Activated CD8-positive, alpha-beta T cell treated with anti-CD3 and anti-CD28 coated beads, Interleukin-2, amount 10 ng/mL, durations not matched to agents 7 days and 5 days (primary cell): ENCODE data around the gene WDR4. TPM values are rescaled to one million over a fixed set of nuclear protein-coding genes. Genes with fewer than 3 reads are reported as not detected.
A peak's percentile ranks its signal among the peaks of the same experiment; 100 is the strongest.
"Not testable (repeated sequence)": the region's sequence is repeated elsewhere in the genome, so short reads cannot be mapped to it uniquely, and the experiment has no call there.

Experiments used
- ATAC-seq: fragments of 150-1000 bp; cut with Tn5 transposase; one replicate; pipeline ENCODE4 v1.10.0; 2021; ENCODE audit warnings: moderate library complexity
- CTCF ChIA-PET: fragments of 350-600 bp; sonication (Branson Sonifier 250); formaldehyde crosslinking; loops from one replicate; lab custom pipeline; 2021; ENCODE audit warnings: antibody characterized with exemption; lab: Charles Lee
- POLR2A ChIA-PET: fragments of 350-600 bp; sonication (Branson Sonifier 250); formaldehyde crosslinking; loops from one replicate; lab custom pipeline; 2021; ENCODE audit warnings: antibody characterized with exemption; lab: Charles Lee
- DNase-seq: peaks from one replicate; pipeline ENCODE4 v3.0.0-alpha.2; 2020
- H3K27ac Mint-ChIP-seq: one replicate; pipeline ENCODE4 v1.8.0; 2021; ENCODE audit warnings: mild to moderate bottlenecking, mixed read lengths
- H3K27me3 Mint-ChIP-seq: one replicate; pipeline ENCODE4 v1.8.0; 2021; ENCODE audit warnings: low read depth, mixed read lengths
- H3K36me3 Mint-ChIP-seq: one replicate; pipeline ENCODE4 v1.8.0; 2021; ENCODE audit warnings: low read depth, mixed read lengths
- H3K4me1 Mint-ChIP-seq: one replicate; pipeline ENCODE4 v1.8.0; 2021; ENCODE audit warnings: low read depth, mixed read lengths
- H3K4me3 Mint-ChIP-seq: one replicate; pipeline ENCODE4 v1.8.0; 2021; ENCODE audit warnings: mild to moderate bottlenecking, mixed read lengths
- H3K9me3 Mint-ChIP-seq: one replicate; pipeline ENCODE4 v1.8.0; 2022; ENCODE audit warnings: mixed read lengths; ENCODE audit not compliant: insufficient read depth
- total RNA-seq, 2 experiments: library from RNA; stranded (reverse); gene quantifications; one replicate each; pipeline ENCODE4 v1.2.3, GENCODE V29; 2021

Gene WDR4
- total RNA-seq, 2 experiments from 2014 or later: 35.6 to 40.9 TPM

DNA sequence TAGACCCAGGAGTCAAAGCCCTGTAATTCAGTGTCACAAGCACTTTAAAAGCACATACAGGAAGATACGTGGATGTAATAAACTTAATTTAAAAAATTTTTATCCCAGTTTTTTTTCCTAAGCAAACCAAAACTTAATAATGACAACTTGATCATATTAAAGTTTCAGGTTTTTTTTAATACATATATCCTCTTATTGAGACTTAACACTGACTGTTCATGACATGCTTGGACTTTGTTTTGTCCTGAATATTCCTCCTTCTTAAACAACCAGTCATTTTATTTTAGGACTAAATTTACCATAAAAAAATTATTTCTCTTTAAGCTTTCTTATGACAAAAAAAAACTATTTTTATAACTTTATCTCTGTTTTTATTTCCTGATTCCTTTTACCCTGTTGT is 64.1 kb downstream of the WDR4 start:
- ChIA-PET POLR2A (no interaction called here), CTCF (interaction anchor here (1.6 to 3.2 kb wide), 2 partner anchors 161 to 222 kb away, joined by 4 to 15 read pairs; no protein-coding TSS in a partner anchor)
- peaks cover 9% of the 10 kb centered on the region for H3K9me3 Mint-ChIP-seq
- no peak overlapping the region for H3K27ac Mint-ChIP-seq
- H3K27me3 Mint-ChIP-seq: peaks cover 5% of the 10 kb centered on the region
- no peak overlapping the region for H3K4me3 Mint-ChIP-seq
- peaks cover 9% of the 10 kb centered on the region for H3K36me3 Mint-ChIP-seq
- ATAC-seq: no peak
- no peaks in the 10 kb centered on the region for H3K4me1 Mint-ChIP-seq
- no peak for DNase-seq

DNA sequence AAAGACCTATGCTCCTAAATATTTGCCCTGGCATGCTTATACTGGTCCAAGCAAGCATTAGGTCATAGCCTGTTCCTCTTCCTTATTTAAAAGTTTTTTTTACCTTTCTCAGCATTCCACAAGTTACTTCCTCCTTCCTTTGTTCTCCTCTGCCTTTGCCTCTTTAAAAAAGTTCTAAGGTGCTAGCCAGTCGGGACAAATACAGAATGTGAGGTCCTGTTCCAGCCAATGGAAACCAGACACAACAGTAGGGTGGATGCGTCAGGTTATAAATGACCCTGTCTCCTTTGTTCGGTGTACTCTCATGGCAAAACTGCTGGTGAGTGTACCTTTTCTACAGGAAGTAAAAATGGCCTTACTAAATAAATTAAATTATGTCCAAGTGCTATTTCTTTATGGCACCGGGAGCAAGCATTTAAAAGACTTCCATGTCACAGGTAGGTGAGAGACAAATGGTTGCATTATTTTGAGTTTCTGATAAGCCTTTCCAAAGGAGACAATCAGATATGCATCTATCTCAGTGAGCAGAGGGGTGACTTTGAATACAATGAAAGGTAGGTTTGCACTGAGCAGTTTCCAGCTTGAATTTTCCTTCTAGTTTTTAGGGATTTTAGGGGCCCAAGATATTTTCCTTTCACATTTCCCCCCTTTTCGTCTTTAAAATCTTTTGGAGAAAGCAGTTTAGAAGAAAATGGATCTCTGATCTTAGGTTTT is 66.7 kb downstream of the WDR4 start:
- H3K27me3 Mint-ChIP-seq, POLR2A ChIA-PET, H3K4me1 Mint-ChIP-seq, DNase-seq, H3K27ac Mint-ChIP-seq, ATAC-seq, H3K36me3 Mint-ChIP-seq, H3K9me3 Mint-ChIP-seq, H3K4me3 Mint-ChIP-seq: not testable (repeated sequence)
- CTCF ChIA-PET: interaction anchor here (1.2 to 3.2 kb wide), 2 partner anchors 220 to 222 kb away, joined by 3 to 15 read pairs; no protein-coding TSS in a partner anchor

DNA sequence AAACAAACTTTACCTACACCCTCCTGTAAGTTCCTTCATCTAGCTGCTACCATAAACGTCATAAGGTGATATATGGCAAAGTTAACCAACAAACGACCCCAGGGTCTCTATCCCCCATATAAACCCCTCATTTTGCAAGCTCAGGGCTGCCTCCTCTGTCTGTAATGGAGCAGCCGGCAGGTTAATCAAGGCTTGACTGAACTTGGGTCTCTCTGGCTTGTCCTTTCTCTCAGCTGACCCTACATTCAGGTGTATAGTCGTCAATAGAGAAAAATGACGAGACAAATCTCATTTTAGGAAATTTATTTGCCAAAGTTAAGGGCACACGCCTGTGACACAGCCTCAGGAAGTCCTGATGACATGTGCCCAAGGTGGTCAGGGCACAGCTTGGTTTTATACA is 67.4 kb downstream of the WDR4 start:
- Mint-ChIP-seq H3K27me3 (peaks cover 8% of the 10 kb centered on the region), H3K9me3 (peaks cover 9% of the 10 kb centered on the region), H3K4me1 (no peaks in the 10 kb centered on the region), H3K36me3 (peaks cover 6% of the 10 kb centered on the region), H3K4me3 (no peak overlapping the region), H3K27ac (no peak overlapping the region)
- DNase-seq (no peak), ATAC-seq (no peak)
- ChIA-PET CTCF (no interaction called here), POLR2A (no interaction called here)

DNA sequence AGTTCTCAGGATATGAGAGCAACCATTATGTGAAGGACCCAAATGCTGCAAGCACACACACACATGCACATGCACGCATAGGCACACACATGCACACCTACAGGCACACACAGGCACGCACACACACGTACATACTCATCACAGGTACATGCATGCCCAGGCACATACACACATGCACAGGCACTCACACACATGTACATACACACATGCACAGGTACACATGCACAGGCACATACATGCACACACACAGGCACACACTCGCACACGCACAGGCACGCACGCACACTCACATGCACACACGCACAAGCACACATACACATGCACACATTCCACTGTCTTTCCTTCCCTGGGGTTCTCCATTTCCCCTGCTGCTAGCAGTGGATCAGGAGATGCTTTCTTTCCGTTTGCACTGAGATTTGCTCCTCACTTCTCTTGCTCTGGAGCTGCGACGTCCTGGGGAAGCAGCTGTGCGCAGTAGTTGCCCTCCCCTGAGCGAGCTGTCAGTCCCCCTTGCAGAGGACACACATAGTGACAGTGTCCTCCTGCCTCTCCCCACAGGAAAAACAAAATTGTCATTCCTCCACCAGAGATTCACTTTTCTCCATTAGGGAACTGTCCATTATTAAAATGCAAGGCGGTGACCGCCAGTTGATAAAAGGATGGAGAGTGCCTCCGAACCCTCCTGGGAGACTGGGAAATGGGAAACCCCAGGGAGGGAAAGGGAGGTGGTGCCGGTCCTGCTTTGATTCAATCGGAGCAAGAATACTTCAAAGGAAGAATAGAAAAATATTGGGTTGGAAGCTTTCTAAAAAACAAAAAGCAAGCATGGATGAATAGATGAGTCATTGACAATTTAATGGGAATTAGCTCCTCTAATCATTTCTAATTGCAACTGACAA is 69.5 kb downstream of the WDR4 start:
- no peaks in the 10 kb centered on the region for H3K36me3 Mint-ChIP-seq
- peaks cover under 1% of the 10 kb centered on the region for H3K9me3 Mint-ChIP-seq
- ATAC-seq (no peak), DNase-seq (no peak)
- H3K4me1 Mint-ChIP-seq: no peaks in the 10 kb centered on the region
- H3K27ac Mint-ChIP-seq: no peak overlapping the region
- ChIA-PET CTCF (no interaction called here), POLR2A (no interaction called here)
- H3K4me3 Mint-ChIP-seq: no peak overlapping the region
- H3K27me3 Mint-ChIP-seq: peaks cover 23% of the 10 kb centered on the region

DNA sequence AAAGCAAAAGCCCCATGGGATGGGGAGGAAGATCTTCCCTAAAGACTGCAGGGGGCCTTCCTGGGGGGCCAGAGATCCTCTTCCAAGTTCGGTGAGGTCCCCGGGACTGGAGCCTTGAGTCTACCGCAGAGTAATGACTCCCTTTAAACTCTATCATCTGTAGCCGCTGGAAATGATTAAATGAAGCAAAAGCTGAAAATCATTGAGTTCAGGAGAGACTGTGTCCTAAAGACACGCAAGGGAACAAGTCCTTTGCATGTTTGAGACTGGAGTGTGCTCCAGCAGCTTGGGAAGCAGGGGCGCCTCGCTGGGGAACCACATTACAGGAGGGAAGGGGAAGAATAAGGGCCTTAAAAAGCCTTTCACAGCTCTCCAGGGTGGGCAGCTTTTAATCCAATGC is 70.2 kb downstream of the WDR4 start:
- Mint-ChIP-seq H3K27ac (no peak overlapping the region), H3K27me3 (peaks cover 24% of the 10 kb centered on the region), H3K9me3 (no peaks in the 10 kb centered on the region), H3K4me3 (no peak overlapping the region), H3K36me3 (no peaks in the 10 kb centered on the region), H3K4me1 (no peaks in the 10 kb centered on the region)
- CTCF ChIA-PET: no interaction called here
- POLR2A ChIA-PET: no interaction called here
- ATAC-seq: no peak
- DNase-seq: no peak

DNA sequence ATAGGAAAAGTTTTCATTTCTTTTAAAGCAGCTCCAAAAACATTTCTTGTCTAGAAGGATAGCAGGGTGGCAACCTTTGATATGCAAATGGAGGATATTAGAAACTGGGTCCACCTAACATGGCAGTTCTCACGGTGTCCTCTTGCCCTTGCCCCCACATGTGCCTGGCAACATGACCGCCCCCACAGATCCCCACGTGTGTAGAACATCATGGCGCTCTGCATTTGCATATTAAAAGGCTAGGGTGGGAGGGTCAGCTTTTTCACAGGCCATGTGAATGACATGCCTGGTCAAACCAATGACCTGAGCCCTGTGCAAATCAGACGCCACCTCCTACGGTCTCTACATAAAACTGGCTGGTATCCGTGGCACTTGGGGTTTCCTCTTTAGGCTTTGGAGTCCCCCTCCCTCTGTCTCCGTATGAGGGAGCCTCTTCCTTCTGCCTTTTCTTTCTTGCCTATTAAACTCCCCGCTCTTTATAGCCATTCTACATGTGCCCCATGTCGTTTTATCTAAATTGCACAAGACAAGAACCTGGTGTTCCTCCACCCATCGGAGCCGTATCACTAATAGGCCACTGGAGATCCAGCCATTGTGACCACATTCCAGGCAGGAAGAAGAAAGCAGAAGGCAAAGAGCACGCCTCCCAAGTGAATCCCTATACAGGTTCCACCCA is 71.3 kb downstream of the WDR4 start:
- no peak for DNase-seq
- no peaks in the 10 kb centered on the region for H3K4me1 Mint-ChIP-seq
- ChIA-PET POLR2A (no interaction called here), CTCF (interaction anchor here (1.5 kb wide), 1 partner anchor 215 kb away, joined by 6 read pairs; no protein-coding TSS in a partner anchor)
- H3K27me3 Mint-ChIP-seq: peaks cover 23% of the 10 kb centered on the region
- no peak overlapping the region for H3K4me3 Mint-ChIP-seq
- ATAC-seq: no peak
- no peaks in the 10 kb centered on the region for H3K9me3 Mint-ChIP-seq
- H3K27ac Mint-ChIP-seq: no peak overlapping the region
- H3K36me3 Mint-ChIP-seq: no peaks in the 10 kb centered on the region

DNA sequence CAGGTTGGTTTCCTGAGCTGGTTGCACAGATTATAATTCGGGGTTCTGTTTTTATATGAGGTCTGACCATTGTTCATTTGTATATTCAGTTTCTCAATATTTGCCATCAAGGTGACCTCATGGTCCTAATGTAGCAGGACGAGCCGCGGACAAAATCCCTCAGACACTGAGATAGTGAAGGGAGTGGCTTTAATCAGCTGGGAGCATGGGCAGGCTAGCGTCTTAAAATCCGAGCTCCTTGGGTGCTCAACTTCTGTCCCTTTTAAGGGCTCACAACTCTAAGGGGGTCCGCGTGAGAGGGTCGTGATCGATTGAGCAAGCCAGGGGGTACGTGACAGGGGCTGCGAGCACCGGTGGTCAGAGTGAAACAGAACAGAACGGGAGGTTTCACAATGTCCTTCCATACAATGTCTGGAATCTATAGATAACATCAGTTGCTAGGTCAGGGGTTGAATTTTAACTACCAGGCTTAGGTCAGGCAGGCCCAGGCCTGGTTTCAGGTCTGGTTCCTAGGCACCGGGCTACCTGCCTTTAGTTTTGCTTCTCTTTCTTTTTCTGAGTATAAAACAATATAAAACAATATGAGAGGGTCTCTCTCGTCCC is 71.9 kb downstream of the WDR4 start:
- ATAC-seq, H3K4me3 Mint-ChIP-seq, H3K4me1 Mint-ChIP-seq, H3K36me3 Mint-ChIP-seq, H3K9me3 Mint-ChIP-seq, DNase-seq, H3K27ac Mint-ChIP-seq, POLR2A ChIA-PET: not testable (repeated sequence)
- CTCF ChIA-PET: interaction anchor here (1.5 kb wide), 1 partner anchor 214 kb away, joined by 6 read pairs; no protein-coding TSS in a partner anchor
- H3K27me3 Mint-ChIP-seq: peaks cover 20% of the 10 kb centered on the region

DNA sequence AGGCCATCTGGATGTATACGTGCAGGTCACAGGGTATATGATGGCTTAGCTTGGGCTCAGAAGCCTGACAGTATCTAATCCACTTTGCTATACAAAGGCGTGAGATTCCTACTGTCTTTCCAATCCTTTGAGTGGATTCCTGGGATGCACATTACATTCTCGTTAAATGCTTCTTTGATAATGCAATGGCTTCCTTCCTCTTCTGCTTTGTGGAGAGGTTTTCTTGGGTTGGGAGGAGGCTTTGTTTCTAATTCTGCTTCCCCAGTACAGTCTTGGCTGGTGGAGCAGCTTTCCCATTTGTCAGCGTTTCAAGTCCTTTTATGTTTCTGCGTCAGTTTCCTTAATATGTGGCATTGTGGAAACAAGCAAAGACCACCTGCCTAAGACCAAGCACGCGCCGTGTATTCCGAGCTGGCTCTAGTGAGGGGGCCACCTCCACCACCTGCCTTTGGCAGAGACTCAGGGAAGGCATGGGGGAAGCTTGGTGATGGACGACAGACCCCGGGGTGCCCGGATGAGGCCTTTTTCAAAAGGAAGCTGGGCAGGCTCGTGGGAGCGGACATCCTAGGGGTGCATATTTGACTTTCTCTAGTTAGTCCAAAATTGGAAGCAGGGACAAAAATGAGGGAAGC is 72.7 kb downstream of the WDR4 start:
- H3K36me3 Mint-ChIP-seq: no peaks in the 10 kb centered on the region
- H3K4me1 Mint-ChIP-seq: no peaks in the 10 kb centered on the region
- no peak overlapping the region for H3K4me3 Mint-ChIP-seq
- H3K27ac Mint-ChIP-seq: no peak overlapping the region
- CTCF ChIA-PET: interaction anchor here (1.0 to 1.5 kb wide), 2 partner anchors 11 to 213 kb away, joined by 3 to 6 read pairs; no protein-coding TSS in a partner anchor
- no peak for ATAC-seq
- H3K9me3 Mint-ChIP-seq: no peaks in the 10 kb centered on the region
- peaks cover 19% of the 10 kb centered on the region for H3K27me3 Mint-ChIP-seq
- DNase-seq: no peak
- POLR2A ChIA-PET: no interaction called here

DNA sequence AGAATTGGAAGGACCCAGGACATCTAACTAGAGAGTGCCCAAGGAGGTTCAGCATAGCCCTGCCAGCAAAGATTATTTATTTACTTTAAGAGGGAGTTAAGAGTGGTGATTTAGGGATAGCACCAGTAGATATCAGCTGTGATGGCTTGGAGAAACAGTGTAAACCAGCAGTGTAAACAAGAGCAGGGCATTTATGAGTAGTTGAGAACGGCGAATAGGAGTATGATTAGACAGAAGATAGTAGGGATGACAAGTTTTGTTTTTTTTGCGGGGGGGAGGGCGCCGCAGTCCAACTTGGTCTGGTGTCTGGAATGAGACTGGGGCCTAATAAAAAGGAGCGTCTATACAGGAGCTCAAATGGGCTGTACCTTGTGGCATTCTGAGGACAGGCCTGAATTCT is 77.7 kb downstream of the WDR4 start:
- H3K27ac Mint-ChIP-seq, ATAC-seq, POLR2A ChIA-PET, CTCF ChIA-PET, H3K4me3 Mint-ChIP-seq, H3K9me3 Mint-ChIP-seq, H3K4me1 Mint-ChIP-seq, H3K36me3 Mint-ChIP-seq: not testable (repeated sequence)
- DNase-seq: peak; percentile 15
- peaks cover 23% of the 10 kb centered on the region for H3K27me3 Mint-ChIP-seq

DNA sequence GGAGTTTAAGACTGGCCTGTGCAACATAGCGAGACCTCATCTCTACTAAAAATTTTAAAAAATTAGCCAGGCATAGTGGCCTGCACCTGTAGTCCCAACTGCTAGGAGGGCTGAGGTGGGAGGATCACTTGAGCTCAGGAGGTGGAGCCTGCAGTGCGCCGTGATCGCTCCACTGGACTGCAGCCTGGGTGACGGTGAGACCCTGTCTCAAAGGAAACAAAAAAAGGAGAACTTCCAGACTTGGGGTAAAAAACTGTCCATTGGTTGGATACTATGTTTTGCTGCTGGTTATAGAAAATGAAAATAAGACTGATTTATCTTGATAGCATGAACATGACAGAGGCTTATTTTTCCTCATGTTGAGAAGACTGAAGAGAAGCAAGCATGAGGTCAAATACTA is 79.4 kb downstream of the WDR4 start:
- DNase-seq (no peak), ATAC-seq (no peak)
- Mint-ChIP-seq H3K4me1 (no peaks in the 10 kb centered on the region), H3K4me3 (no peak overlapping the region), H3K9me3 (no peaks in the 10 kb centered on the region), H3K27me3 (peaks cover 16% of the 10 kb centered on the region), H3K36me3 (no peaks in the 10 kb centered on the region), H3K27ac (no peak overlapping the region)
- CTCF ChIA-PET: no interaction called here
- POLR2A ChIA-PET: no interaction called here

DNA sequence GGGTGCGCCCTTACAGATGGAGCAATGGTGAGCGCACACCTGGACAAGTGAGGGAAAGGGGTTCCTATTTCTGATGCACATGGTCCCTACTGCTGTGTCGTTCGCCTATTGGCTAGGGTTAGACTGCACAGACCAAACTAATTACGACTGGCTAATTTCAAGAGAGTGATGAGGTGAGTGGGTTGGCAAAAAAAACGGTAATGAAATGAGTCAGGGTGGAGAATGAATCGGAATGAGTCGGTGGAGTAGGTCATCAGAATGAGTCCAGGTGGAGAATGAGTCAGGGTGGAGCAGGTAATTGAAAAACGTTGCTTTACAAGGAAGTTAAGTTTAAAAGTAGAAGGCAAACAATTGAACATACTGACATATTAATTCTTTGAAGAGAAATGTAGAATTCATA is 79.8 kb downstream of the WDR4 start:
- Mint-ChIP-seq H3K27me3 (peaks cover 13% of the 10 kb centered on the region), H3K4me1 (no peaks in the 10 kb centered on the region), H3K4me3 (no peak overlapping the region), H3K9me3 (no peaks in the 10 kb centered on the region), H3K36me3 (no peaks in the 10 kb centered on the region), H3K27ac (no peak overlapping the region)
- POLR2A ChIA-PET: no interaction called here
- DNase-seq (no peak), ATAC-seq (no peak)
- CTCF ChIA-PET: no interaction called here
